Activated T-helper 1 cell treated with anti-CD3 and anti-CD28 coated beads, Interleukin-2, amount 50 U/mL, for 16 hours (primary cell): Measurements from ENCODE around the gene PRDM16.

Experiments used
- DNase-seq, 2 donors: peaks; one replicate each; pipeline ENCODE4 v3.0.0-alpha.2; 2020; ENCODE audit warnings: low read depth in 1 of 2, low spot score in 1 of 2

The PRDM16 gene

DNA sequence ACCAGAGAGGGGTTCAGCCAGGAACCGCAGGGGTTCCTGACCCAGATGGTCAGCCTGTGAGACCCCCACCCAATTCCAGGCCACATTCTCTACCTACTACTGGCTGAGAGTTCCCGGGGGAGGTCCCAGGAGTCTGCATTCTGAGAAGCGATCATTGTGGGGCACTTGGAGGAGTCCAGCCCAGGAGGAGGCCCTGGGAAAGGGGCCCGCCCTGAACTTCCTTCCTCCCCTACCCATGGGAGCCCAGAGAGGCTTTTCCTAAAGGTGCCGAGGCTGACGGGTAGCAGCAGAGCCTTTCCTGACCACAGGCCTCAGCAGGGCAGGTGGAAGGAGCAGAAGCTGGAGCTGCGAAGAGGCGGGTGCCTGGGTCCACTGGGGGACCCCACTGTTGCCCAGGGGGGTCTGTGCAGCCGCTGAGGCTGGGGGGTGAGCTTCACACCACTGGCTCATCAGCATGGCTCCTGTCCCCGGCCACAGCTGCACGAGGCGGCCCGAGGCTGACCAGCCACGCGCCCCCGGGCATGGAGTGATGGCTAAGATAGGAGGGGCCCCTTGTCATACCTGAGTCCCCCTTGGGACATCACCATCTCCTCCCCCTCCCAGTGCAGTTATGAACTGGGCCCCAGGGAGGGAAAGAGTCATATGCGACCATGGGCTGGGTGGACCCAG is 127.7 kb downstream of the PRDM16 start:
- DNase-seq, result no peak

DNA sequence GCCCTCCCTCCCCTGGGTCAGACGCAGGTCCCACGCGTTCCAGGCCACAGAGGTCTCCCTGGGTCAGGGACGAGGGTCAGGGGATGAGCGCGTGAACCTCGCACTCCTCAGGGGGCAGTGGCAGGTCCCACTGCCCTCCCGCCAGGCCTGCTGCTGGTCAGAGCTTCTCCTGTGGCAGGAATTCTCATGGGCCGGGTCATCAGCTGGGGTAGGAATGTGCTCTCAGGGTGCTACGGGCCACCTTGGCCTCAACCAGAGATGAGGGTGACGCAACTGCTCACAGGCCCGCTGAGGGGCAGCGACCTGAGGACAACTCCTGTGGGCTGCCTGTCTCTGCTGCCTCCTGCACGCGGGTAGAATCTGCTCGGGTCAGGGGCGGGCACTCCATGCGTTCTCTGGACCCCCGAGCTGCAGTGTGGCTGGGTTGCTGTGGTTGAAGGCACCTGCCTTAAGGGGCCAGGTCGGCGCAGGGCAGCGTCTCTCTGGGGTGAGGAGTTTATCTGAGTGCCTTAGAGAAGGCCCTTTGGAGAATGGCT is 128.8 kb downstream of the PRDM16 start:
- no peak for DNase-seq

DNA sequence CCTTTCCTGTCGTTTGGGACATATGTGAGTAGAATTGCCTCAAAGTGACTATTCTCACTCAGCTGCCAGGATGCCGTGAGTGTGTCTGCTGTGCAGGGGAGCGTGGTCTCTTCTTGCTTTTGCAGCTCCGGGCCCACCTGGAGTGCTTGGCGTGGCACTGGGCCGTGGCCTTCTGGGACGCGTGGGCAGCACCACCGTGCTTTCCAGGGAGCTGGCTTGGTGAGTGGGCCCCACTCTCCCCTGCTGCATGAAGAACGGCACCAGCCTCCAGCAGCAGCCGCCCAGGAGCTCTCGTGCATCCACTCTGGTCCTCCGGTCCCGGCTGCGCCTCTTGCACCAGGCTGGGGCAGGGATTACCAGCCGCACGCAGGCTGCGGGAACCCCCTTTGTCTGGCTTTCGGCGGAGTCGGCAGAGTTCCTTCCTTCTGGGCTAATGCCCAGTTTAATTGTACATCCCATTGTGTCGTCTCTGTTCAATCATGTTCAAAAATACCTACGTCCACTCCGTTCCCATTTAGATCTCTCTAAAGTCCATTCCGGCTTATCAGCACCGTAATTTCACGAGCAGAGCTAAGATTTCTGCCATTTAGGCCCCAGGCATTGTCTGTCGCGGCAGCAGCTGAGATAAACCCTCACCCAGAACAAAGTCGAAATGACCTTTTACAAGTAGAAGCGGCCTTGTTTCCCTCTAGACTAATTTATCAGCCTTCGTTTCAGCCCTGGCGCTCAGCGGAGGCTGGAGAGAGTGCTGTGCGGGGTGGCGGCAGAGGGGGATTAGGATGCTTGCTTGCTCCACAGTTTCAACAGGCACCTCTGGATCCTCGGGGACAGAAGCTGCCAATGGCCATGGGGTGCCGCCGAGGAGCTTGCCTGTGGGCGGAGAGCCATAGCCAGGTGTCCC is 129.6 kb downstream of the PRDM16 start:
- DNase-seq, result no peak

GRCh38 chr1:3204725-3205124 is 135.7 kb downstream of the PRDM16 start:
- DNase-seq, result no peak

DNA sequence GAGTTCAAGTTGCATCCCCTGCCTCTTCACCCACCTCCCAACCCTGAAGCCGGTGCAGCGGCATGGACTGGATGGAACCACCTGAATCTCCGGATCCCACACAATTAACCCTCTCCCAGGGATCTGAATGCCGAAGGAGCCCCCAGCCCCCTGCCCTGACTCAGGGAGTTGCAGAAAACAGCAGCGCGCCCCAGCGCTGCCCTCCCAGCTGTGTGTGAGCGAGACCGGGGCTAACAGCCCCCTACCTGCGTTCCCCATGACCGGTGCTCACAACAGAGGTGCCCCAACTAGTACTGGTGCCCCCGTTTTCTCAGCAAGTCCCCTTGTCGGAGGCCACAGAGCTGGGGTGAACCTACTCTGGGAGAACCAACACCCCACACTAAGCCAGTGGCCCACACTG is 136.8 kb downstream of the PRDM16 start:
- DNase-seq, result no peak

DNA sequence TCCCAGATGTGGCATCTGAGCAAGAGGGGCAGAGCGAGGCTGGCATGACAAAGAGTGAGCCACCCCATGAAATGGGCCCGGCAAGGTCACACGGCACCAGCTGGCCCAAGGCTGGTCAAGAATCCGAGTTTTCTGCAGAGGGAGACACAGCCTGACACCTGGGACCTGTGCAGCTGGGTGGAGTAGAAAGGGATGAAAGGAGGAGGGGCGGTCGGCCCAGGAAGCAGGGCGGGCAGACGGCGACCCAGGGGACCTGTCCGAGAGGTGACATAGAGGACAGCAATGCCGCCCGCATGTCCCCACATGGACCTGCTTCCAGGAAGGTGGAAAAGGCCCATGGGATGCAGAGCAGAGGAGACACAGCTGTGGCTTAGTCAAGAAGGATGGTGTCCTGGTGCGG is 137.7 kb downstream of the PRDM16 start:
- DNase-seq, result no peak

DNA sequence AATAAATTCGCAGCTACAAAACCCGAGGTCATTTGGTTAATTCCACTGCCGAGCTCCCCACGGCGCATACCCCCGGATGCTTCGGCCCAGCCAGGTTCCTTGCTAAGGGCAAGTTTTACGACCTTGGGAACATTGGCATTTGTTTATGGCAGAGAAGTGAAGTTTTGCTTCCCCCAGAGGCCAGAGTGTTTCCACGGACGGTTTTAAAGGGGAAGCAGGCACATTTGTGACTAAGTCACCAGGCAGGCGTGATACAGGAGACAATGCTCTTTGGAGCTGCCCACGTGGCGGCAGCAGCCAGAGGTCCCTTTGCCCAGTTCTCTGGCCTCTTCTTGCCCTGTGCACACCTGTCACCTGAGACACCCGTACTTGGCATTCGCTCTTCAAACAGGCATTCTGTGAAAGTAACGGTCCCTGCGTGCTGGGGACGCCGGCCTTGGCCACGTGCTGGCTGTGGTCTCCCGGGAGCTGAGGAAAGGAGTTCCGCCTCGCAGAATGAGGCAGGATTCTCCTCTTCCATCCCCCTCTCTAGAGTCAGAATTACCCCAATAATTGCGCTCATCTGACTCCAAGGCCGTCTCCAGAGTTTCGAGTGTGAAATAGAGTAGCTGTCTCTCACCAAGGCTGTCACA is 138.3 kb downstream of the PRDM16 start:
- no peak for DNase-seq

- no peak for DNase-seq
Measured at GRCh38 chr1:3208819-3209200, 139.8 kb downstream of the PRDM16 start.

DNA sequence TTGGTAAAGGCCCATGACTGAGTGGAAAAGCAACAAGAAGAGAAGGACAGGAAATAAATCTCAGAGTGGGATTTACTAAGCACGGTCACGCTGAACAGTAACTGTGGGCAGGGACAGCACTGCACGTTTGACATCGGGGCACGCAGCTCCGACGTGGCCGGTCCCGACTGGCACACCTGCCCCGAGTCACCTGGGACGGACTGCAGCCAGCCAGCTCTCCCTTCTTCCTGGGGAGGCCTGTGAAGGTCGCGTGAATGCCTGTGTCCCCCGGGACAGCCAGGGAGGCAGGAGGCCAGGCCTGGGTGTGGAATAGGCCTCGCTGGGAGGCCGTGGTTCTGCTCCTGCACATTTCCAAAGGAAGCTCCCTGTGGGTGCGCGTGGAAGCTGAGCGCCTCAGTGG is 140.2 kb downstream of the PRDM16 start:
- DNase-seq, result no peak

GRCh38 chr1:3211582-3212375 is 142.8 kb downstream of the PRDM16 start:
- DNase-seq, result no peak

DNA sequence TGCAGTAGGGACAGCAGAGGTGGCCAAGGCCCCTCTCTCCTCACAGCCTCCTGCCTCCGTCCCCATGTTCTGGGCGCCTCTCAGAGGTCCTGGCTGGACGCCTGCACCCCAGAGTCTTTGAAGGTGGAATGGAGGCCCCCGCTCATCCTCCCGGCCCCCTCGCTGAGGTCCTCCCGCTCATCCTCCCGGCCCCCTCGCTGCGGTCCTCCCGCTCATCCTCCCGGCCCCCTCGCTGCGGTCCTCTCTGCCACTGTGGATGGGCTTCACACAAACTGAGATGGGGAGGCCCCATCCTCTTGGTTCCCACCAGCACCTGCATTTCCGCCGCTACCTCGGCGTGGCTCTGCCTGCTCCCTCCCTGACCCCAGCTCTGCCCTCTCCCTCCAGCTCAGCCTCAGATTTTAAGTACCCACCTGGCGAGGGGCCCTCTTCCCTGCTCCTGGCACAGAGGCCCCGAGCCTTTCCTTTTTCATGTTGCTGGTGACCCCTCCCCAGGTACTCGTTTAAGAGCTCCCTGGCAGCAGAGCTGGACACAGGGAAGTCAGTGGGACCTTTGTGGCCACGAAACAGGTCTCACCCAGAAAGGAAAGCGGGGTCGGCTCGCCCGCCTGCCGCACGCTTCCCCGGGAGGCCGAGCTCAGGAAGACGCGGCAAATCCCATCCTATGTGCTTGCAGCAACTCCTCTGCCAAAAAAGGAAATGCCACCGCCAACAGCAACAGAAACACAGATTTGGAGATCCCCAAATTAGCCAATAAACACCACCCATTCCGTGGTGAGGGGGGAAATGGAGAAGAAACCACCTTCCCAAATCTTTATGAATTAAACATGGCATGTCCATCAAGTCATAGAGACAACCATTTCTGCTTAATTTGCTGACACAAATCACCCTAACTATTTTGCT is 143.7 kb downstream of the PRDM16 start:
- no peak for DNase-seq

- no peak for DNase-seq
Measured at GRCh38 chr1:3213730-3214129, 144.7 kb downstream of the PRDM16 start.

DNA sequence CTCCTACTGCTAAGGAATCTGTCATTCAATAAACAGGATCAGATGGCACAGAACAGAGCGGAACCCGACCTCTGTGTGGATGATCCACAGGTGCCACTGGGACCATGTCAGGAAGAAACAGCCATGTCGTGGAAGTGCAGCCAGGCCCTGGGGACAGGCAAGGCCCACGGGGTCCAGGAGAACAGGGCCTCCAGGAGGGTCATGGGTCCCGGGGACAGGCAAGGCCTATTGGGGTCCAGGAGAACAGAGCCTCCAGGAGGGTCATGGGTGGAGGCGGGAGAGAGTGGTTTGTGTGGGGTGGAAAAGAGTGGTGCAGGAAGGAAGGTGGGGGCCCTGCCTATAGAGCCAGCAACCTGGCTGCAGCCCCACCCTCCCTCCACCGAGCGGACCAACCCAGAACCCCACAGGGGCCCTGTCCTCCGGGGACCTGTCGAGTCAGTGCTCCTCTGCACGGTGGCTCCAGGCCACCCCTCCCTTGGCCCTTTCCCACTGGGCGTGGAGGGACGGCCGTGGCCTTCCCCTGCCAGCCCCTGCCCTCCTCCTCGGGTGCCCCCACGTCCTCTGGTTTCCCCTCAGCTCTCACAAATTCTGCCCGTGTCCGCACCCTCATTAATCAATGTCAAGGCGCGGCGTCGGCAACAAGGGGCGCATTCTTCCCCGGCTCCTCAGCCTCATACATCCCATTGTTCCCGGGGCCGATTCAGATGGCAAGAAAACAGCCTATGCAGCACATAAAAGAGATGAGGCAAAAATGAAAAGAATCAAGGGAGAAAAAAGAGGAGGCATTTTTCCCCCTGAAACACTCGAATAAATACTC is 146.4 kb downstream of the PRDM16 start:
- no peak for DNase-seq

GRCh38 chr1:3216015-3216391 is 147.0 kb downstream of the PRDM16 start:
- DNase-seq, result no peak

DNA sequence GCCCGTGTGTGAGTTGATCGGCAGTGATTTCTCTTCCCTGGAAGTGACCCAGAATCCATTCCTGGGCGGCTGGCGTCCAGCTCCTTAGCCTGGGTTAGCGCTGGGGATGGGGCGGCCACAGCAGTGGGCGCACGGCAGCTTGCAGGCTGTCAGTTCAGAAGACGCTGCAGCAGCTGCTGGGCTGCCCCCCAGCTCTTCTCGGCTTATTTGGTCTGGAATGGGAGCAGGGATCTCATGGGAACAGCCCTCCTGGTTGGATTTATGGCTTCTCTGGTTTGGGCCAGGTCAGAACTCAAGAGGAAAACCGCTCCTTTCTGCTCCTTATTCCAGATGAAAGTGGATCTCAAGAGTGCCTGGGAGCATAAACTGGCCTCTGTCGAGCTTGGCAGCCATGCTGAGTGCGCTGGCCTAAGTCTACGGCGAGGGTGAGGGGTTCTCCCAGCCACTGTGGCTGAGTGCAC is 148.2 kb downstream of the PRDM16 start:
- no peak for DNase-seq

GRCh38 chr1:3217979-3218679 is 149.1 kb downstream of the PRDM16 start:
- no peak for DNase-seq

GRCh38 chr1:3219005-3219790 is 150.2 kb downstream of the PRDM16 start:
- DNase-seq, result no peak
